Fibroblast of lung (primary cell): Measurements from ENCODE around the gene KIAA1614. TPM values are rescaled to one million over a fixed set of nuclear protein-coding genes. Genes with fewer than 3 reads are reported as not detected.

Experiments used
- DNase-seq, 2 donors: peaks; one replicate each; pipeline versions ENCODE4 v3.0.0 to v3.0.0-alpha.2; 2010; ENCODE audit warnings: low read depth in 2 of 2
- H2AFZ ChIP-seq: 2 replicates; pipeline ENCODE4 v1.5.1; 2012; ENCODE audit warnings: low read length, control low read depth, inconsistent platforms
- H3K27ac ChIP-seq: 2 replicates; pipeline ENCODE4 v1.5.1; 2011; ENCODE audit warnings: low read length, control low read depth; ENCODE audit not compliant: insufficient read depth
- H3K27me3 ChIP-seq: 2 replicates; pipeline ENCODE4 v1.5.1; 2011; ENCODE audit warnings: mild to moderate bottlenecking, low read length; ENCODE audit not compliant: control insufficient read depth, insufficient read depth
- H3K36me3 ChIP-seq: 2 replicates; pipeline ENCODE4 v1.5.1; 2011; ENCODE audit warnings: low read length; ENCODE audit not compliant: control insufficient read depth, insufficient read depth
- H3K4me1 ChIP-seq: 2 replicates; pipeline ENCODE4 v1.5.1; 2011; ENCODE audit warnings: low read length; ENCODE audit not compliant: control insufficient read depth, insufficient read depth; ENCODE audit errors: extremely low read depth
- H3K4me2 ChIP-seq: 2 replicates; pipeline ENCODE4 v1.5.1; 2011; ENCODE audit warnings: low read length, control low read depth; ENCODE audit not compliant: insufficient read depth; ENCODE audit errors: extremely low read depth
- H3K4me3 ChIP-seq, 4 experiments: fragments of 200-600 bp in 1 of 4; sonication (generic) in 1 of 4; replicated peaks in 1 of 4; 2 replicates each; pipeline ENCODE4 v1.5.1; 2011 to 2016; ENCODE audit warnings: low read length in 4 of 4, low read depth in 3 of 4, mild to moderate bottlenecking in 3 of 4, control low read depth in 2 of 4, inconsistent platforms in 1 of 4, mixed read lengths in 1 of 4; ENCODE audit not compliant: insufficient read depth in 1 of 4; ENCODE audit errors: control extremely low read depth in 1 of 4
- H3K79me2 ChIP-seq: 2 replicates; pipeline ENCODE4 v1.5.1; 2012; ENCODE audit warnings: mild to moderate bottlenecking, low read length, inconsistent platforms; ENCODE audit not compliant: control insufficient read depth, insufficient read depth
- H3K9ac ChIP-seq: 2 replicates; pipeline ENCODE4 v1.5.1; 2011; ENCODE audit warnings: mild to moderate bottlenecking, low read length, control low read depth; ENCODE audit not compliant: insufficient read depth
- H3K9me3 ChIP-seq: 2 replicates; pipeline ENCODE4 v1.5.1; 2012; ENCODE audit warnings: low read depth, low read length; ENCODE audit not compliant: control insufficient read depth, insufficient read depth
- H4K20me1 ChIP-seq: 2 replicates; pipeline ENCODE4 v1.5.1; 2011; ENCODE audit warnings: low read length; ENCODE audit not compliant: control insufficient read depth, insufficient read depth; ENCODE audit errors: extremely low read depth
- CTCF ChIP-seq, 2 donors: IDR thresholded peaks in 1 of 2; conservative IDR thresholded peaks in 1 of 2; 1 replicate in 1 of 2; 2 replicates in 1 of 2; pipeline ENCODE4 v1.5.1; 2011 to 2012; ENCODE audit warnings: low read length in 2 of 2, control low read depth in 1 of 2, inconsistent platforms in 1 of 2, low read depth in 1 of 2, mild to moderate bottlenecking in 1 of 2
- EZH2 ChIP-seq: IDR thresholded peaks from 2 replicates; pipeline ENCODE4 v1.5.1; 2012; ENCODE audit warnings: low read length, control low read depth, mild to moderate bottlenecking; ENCODE audit errors: missing control alignments
- polyA plus RNA-seq, 2 donors: library from polyadenylated mRNA; depleted of rRNA in 1 of 2; stranded (reverse) in 1 of 2; unstranded in 1 of 2; fragments of >200 nt; gene quantifications; 2 replicates each; pipeline ENCODE4 v1.2.1, GENCODE V29; 2011 to 2012; ENCODE audit warnings: missing spikeins in 1 of 2
- total RNA-seq: library from RNA; depleted of rRNA; stranded (reverse); fragments of >200 nt; gene quantifications from 2 replicates; pipeline ENCODE4 v1.2.1, GENCODE V29; 2014

The KIAA1614 gene
- total and polyA plus RNA-seq, 2 donors (not counting 1 experiment from before 2014, with no cell fraction given): 3.0 to 8.1 TPM

- Histone ChIP-seq H3K4me1 (no peaks in the 10 kb centered on the region), H2AFZ (no peak overlapping the region), H3K9ac (no peak overlapping the region), H3K36me3 (peaks cover 5% of the 10 kb centered on the region), H3K79me2 (no peaks in the 10 kb centered on the region), H4K20me1 (no peaks in the 10 kb centered on the region), H3K27ac (no peak overlapping the region), H3K9me3 (no peaks in the 10 kb centered on the region), H3K4me3 (no peak overlapping the region), H3K27me3 (no peaks in the 10 kb centered on the region), H3K4me2 (no peak overlapping the region)
- TF ChIP-seq CTCF (conservative IDR thresholded peaks at IDR 0.05 in 1 of 2, IDR thresholded peaks at IDR 0.05 in 1 of 2; ENCODE audit: low read depth in 1 of 2, low read length in 2 of 2): no peak
- TF ChIP-seq EZH2: no peak
- DNase-seq: no peak
Observed at GRCh38 chr1:180948641-180949615, 36.2 kb downstream of the KIAA1614 start.

- Histone ChIP-seq H2AFZ (no peak overlapping the region), H3K4me1 (no peaks in the 10 kb centered on the region), H3K9me3 (no peaks in the 10 kb centered on the region), H3K4me3 (no peak overlapping the region), H3K27ac (no peak overlapping the region), H4K20me1 (no peaks in the 10 kb centered on the region), H3K4me2 (no peak overlapping the region), H3K36me3 (peaks cover 5% of the 10 kb centered on the region), H3K9ac (no peak overlapping the region), H3K79me2 (no peaks in the 10 kb centered on the region), H3K27me3 (no peaks in the 10 kb centered on the region)
- no peak for TF ChIP-seq CTCF (conservative IDR thresholded peaks at IDR 0.05 in 1 of 2, IDR thresholded peaks at IDR 0.05 in 1 of 2; ENCODE audit: low read depth in 1 of 2, low read length in 2 of 2)
- no peak for TF ChIP-seq EZH2
- no peak for DNase-seq
Observed at GRCh38 chr1:180949616-180950000, 36.9 kb downstream of the KIAA1614 start.

GRCh38 chr1:180950321-180950720 is 37.6 kb downstream of the KIAA1614 start:
- TF ChIP-seq CTCF (conservative IDR thresholded peaks at IDR 0.05 in 1 of 2, IDR thresholded peaks at IDR 0.05 in 1 of 2; ENCODE audit: low read depth in 1 of 2, low read length in 2 of 2): no peak
- TF ChIP-seq EZH2: no peak
- H3K36me3 ChIP-seq: peaks cover 3% of the 10 kb centered on the region
- DNase-seq: no peak
- H3K4me2 ChIP-seq: no peak overlapping the region
- no peak overlapping the region for H3K9ac ChIP-seq
- no peak overlapping the region for H2AFZ ChIP-seq
- H3K27me3 ChIP-seq: no peaks in the 10 kb centered on the region
- H3K27ac ChIP-seq: no peak overlapping the region
- no peaks in the 10 kb centered on the region for H3K9me3 ChIP-seq
- H3K4me3 ChIP-seq: no peak overlapping the region
- H4K20me1 ChIP-seq: no peaks in the 10 kb centered on the region
- H3K79me2 ChIP-seq: no peaks in the 10 kb centered on the region
- H3K4me1 ChIP-seq: no peaks in the 10 kb centered on the region
